GM23338 (cell line): ENCODE measurements around the gene FHL1. TPM values are rescaled to one million over a fixed set of nuclear protein-coding genes. Genes with fewer than 3 reads are reported as not detected.

ENCODE experiments used
- ATAC-seq: fragments of 200-7000 bp; cut with Tn5 transposase; 3 replicates; pipeline ENCODE4 v1.9.1; 2020
- DNase-seq: peaks from one replicate; pipeline ENCODE4 v3.0.0-alpha.2; 2015; ENCODE audit warnings: low spot score
- H2AFZ ChIP-seq: fragments of 200-600 bp; sonication (generic); 2 replicates; pipeline ENCODE4 v1.8.0; 2016; ENCODE audit warnings: antibody characterized with exemption, mild to moderate bottlenecking, moderate library complexity
- H3F3A ChIP-seq: fragments of 200-600 bp; sonication (generic); replicated peaks from 2 replicates; pipeline ENCODE4 v1.8.0; 2017; ENCODE audit warnings: antibody characterized with exemption, mixed run types, low read depth
- H3K27ac ChIP-seq: fragments of 200-600 bp; sonication (generic); 2 replicates; pipeline ENCODE4 v1.6.1; 2016; ENCODE audit warnings: low read depth
- H3K27me3 ChIP-seq: fragments of 200-600 bp; sonication (generic); 2 replicates; pipeline ENCODE4 v1.8.0; 2016; ENCODE audit warnings: mild to moderate bottlenecking, mixed run types, moderate library complexity; ENCODE audit not compliant: insufficient read depth
- H3K36me3 ChIP-seq: fragments of 200-600 bp; sonication (generic); 2 replicates; pipeline ENCODE4 v1.8.0; 2016; ENCODE audit warnings: mild to moderate bottlenecking; ENCODE audit not compliant: insufficient read depth
- H3K4me1 ChIP-seq: fragments of 200-600 bp; sonication (generic); 2 replicates; pipeline ENCODE4 v1.8.0; 2016; ENCODE audit warnings: mild to moderate bottlenecking, moderate library complexity; ENCODE audit not compliant: insufficient read depth
- H3K4me2 ChIP-seq: fragments of 200-600 bp; sonication (generic); 2 replicates; pipeline ENCODE4 v1.7.1; 2017; ENCODE audit warnings: mixed run types
- H3K4me3 ChIP-seq: fragments of 200-600 bp; sonication (generic); 2 replicates; pipeline ENCODE4 v1.6.1; 2016; ENCODE audit warnings: mixed run types
- H3K79me2 ChIP-seq: fragments of 200-600 bp; sonication (generic); replicated peaks from 2 replicates; pipeline ENCODE4 v1.8.0; 2017; ENCODE audit warnings: mild to moderate bottlenecking; ENCODE audit not compliant: insufficient read depth
- H3K9me2 ChIP-seq: fragments of 200-600 bp; sonication (generic); 2 replicates; pipeline ENCODE4 v1.8.0; 2017; ENCODE audit not compliant: insufficient read depth
- H4K20me1 ChIP-seq: fragments of 200-600 bp; sonication (generic); replicated peaks from 2 replicates; pipeline ENCODE4 v1.8.0; 2017; ENCODE audit warnings: mild to moderate bottlenecking; ENCODE audit not compliant: insufficient read depth
- H3K27ac Mint-ChIP-seq: 2 replicates; pipeline ENCODE4 v1.8.0; 2020; ENCODE audit warnings: inconsistent platforms, mild to moderate bottlenecking, moderate library complexity, mixed read lengths
- H3K27me3 Mint-ChIP-seq: 3 replicates; pipeline ENCODE4 v1.8.0; 2022; ENCODE audit warnings: low read depth, mild to moderate bottlenecking, moderate library complexity, mixed read lengths, inconsistent platforms; ENCODE audit not compliant: insufficient read depth, poor library complexity
- H3K36me3 Mint-ChIP-seq: 3 replicates; pipeline ENCODE4 v1.8.0; 2021; ENCODE audit warnings: low read depth, mild to moderate bottlenecking, inconsistent platforms, moderate library complexity, mixed read lengths
- H3K4me1 Mint-ChIP-seq: 3 replicates; pipeline ENCODE4 v1.8.0; 2020; ENCODE audit warnings: mild to moderate bottlenecking, inconsistent platforms, mixed read lengths
- H3K4me3 Mint-ChIP-seq: 3 replicates; pipeline ENCODE4 v1.8.0; 2021; ENCODE audit warnings: moderate library complexity, mild to moderate bottlenecking, inconsistent platforms, mixed read lengths
- H3K9me3 Mint-ChIP-seq: 3 replicates; pipeline ENCODE4 v1.8.0; 2020; ENCODE audit warnings: moderate library complexity, mild to moderate bottlenecking, inconsistent platforms, mixed read lengths
- CREB1 ChIP-seq: fragments of 250-450 bp; sonication (Bioruptor Pico); IDR thresholded peaks from 2 replicates; pipeline ENCODE4 v1.5.0; 2020; ENCODE audit warnings: low read depth, mild to moderate bottlenecking, moderate library complexity
- CTCF ChIP-seq, 2 experiments: fragments of 200-600 bp in 1 of 2; sonication (generic) in 1 of 2; conservative IDR thresholded peaks; 2 replicates each; pipeline versions ENCODE4 v1.5.1 to v1.6.1; 2016 to 2017; ENCODE audit warnings: antibody characterized with exemption in 2 of 2, low read depth in 2 of 2, mild to moderate bottlenecking in 2 of 2, moderate library complexity in 1 of 2
- ETS1 ChIP-seq: IDR thresholded peaks from 2 replicates; pipeline ENCODE4 v1.6.1; 2016; ENCODE audit warnings: antibody characterized with exemption
- EZH2 ChIP-seq: fragments of 200-600 bp; sonication (generic); IDR thresholded peaks from one replicate; pipeline ENCODE4 v1.8.0; 2017; ENCODE audit warnings: antibody characterized with exemption, mild to moderate bottlenecking, low read depth; ENCODE audit not compliant: unreplicated experiment
- EZH2phosphoT487 ChIP-seq: fragments of 200-600 bp; sonication (generic); IDR thresholded peaks from one replicate; pipeline ENCODE4 v1.8.1; 2018; ENCODE audit warnings: antibody characterized with exemption; ENCODE audit not compliant: unreplicated experiment
- JUNB ChIP-seq: IDR thresholded peaks from one replicate; pipeline ENCODE4 v1.6.1; 2016; ENCODE audit warnings: antibody characterized with exemption; ENCODE audit not compliant: unreplicated experiment
- NANOG ChIP-seq: IDR thresholded peaks from 2 replicates; pipeline ENCODE4 v1.6.1; 2016; ENCODE audit warnings: antibody characterized with exemption, borderline replicate concordance
- POLR2AphosphoS5 ChIP-seq: IDR thresholded peaks from 2 replicates; pipeline ENCODE4 v1.6.1; 2016; ENCODE audit warnings: antibody characterized with exemption, low read depth
- REST ChIP-seq: IDR thresholded peaks from one replicate; pipeline ENCODE4 v1.6.1; 2018; ENCODE audit warnings: antibody characterized with exemption; ENCODE audit not compliant: unreplicated experiment
- STAT1 ChIP-seq: IDR thresholded peaks from one replicate; pipeline ENCODE4 v1.6.1; 2016; ENCODE audit warnings: antibody characterized with exemption; ENCODE audit not compliant: unreplicated experiment
- ZNF114 ChIP-seq: fragments of 250-450 bp; sonication (Bioruptor Pico); IDR thresholded peaks from 2 replicates; pipeline ENCODE4 v1.5.0; 2020; ENCODE audit warnings: mild to moderate bottlenecking, moderate library complexity
- ZNF331 ChIP-seq: fragments of 250-450 bp; sonication (Bioruptor Pico); IDR thresholded peaks from 2 replicates; pipeline ENCODE4 v1.5.0; 2020; ENCODE audit warnings: low read depth, mild to moderate bottlenecking, moderate library complexity
- ZNF462 ChIP-seq: fragments of 250-450 bp; sonication (Bioruptor Pico); IDR thresholded peaks from 2 replicates; pipeline ENCODE4 v1.5.0; 2020; ENCODE audit warnings: mild to moderate bottlenecking, moderate library complexity
- polyA plus RNA-seq: library from polyadenylated mRNA; unstranded; fragments of >200 nt; fragmentation: Nextera tagmentation; extraction: Ambion mirVana; gene quantifications from 2 replicates; pipeline ENCODE4 v1.2.1, GENCODE V29; 2016
- total RNA-seq: library from RNA; depleted of rRNA; stranded (reverse); fragments of >200 nt; shearing (Covaris generic); gene quantifications from 2 replicates; pipeline ENCODE4 v1.2.3, GENCODE V29; 2014

Gene FHL1
- total and polyA plus RNA-seq, 2 experiments from 2014 or later = 47.9 to 60.4 TPM

GRCh38 chrX:136203438-136203837 is 56.1 kb downstream of the FHL1 start:
- H3K4me1 Mint-ChIP-seq = peaks cover 29% of the 10 kb centered on the region
- no peak overlapping the region for H3K4me2 ChIP-seq
- no peaks in the 10 kb centered on the region for H3K79me2 ChIP-seq
- TF ChIP-seq EZH2 (no peak), STAT1 (no peak), ZNF114 (CRISPR knock-in tag) (no peak), REST (no peak), CREB1 (no peak), POLR2AphosphoS5 (no peak), NANOG (no peak), CTCF (conservative IDR thresholded peaks at IDR 0.05; ENCODE audit: low read depth in 2 of 2) (no peak), ZNF462 (CRISPR knock-in tag) (no peak), ETS1 (no peak), JUNB (no peak), ZNF331 (CRISPR knock-in tag) (no peak), EZH2phosphoT487 (no peak)
- H3K4me1 ChIP-seq = peaks cover 3% of the 10 kb centered on the region; the same call in 1 of the 2 replicates
- H3K36me3 ChIP-seq = no peaks in the 10 kb centered on the region
- H3K27me3 ChIP-seq = no peaks in the 10 kb centered on the region
- no peak overlapping the region for H2AFZ ChIP-seq
- DNase-seq (no peak), ATAC-seq (no peak)
- H3K36me3 Mint-ChIP-seq = no peaks in the 10 kb centered on the region
- H4K20me1 ChIP-seq = no peaks in the 10 kb centered on the region
- no peaks in the 10 kb centered on the region for H3K9me2 ChIP-seq
- H3K27me3 Mint-ChIP-seq = peaks cover 1% of the 10 kb centered on the region
- no peak overlapping the region for H3K27ac Mint-ChIP-seq
- H3K4me3 Mint-ChIP-seq = no peak overlapping the region
- H3K4me3 ChIP-seq = no peak overlapping the region
- H3K9me3 Mint-ChIP-seq = no peaks in the 10 kb centered on the region
- no peaks in the 10 kb centered on the region for H3F3A ChIP-seq
- H3K27ac ChIP-seq = no peak overlapping the region
